ELR (cell line): ENCODE data around the gene NEK1.
A peak's percentile ranks its signal among the peaks of the same experiment; 100 is the strongest.
"Not testable (repeated sequence)": the region's sequence is repeated elsewhere in the genome, so short reads cannot be mapped to it uniquely, and the experiment has no call there.

Experiments used
- DNase-seq: peaks from one replicate; pipeline ENCODE4 v3.0.0-alpha.2; 2015; ENCODE audit warnings: low read depth

NEK1 gene

DNA sequence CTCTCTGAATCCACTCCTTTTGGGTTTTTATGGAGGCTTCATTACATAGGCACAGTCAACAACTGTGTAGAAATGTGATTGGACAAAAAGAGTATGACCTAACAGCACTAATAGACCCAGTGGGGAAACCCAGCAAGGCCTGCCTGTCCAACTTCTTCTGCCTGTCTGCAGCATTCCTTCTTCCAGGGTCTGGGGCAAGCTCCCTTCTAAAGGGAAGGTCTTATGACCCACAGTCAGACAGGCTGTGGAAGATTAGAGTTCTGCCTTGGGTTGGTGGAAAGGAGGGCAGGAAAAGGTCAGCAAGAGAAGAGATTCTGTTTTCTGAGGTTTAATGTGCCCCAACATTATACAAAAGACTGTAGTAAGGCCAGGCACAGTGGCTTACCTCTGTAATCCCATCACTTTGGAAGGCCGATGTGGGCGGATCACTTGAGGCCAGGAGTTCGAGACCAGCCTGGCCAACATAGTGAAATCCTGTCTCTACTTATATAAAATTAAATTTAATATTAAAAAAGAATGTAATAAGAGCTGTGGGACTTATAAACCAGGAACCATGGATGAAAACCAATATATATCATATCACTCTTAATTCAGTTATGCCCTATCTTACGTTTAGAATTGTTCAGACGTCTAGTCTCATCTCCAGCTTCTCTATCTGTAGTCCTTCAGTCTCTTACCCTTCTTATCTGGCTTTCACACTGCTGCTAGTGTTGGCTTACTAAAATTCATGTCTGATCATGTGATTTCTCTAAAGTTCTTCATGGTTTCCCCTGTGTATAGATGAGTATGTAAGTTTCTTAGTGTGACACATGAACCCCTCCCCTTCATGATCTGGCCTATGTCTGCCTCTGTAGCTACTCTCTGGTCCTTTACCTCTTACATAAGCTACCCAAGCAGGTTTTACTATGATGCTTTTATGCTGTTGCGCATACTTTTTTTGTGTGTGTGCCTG lies 14.2 kb upstream of the NEK1 start:
- DNase-seq: no peak

- no peak for DNase-seq
Measured at GRCh38 chr4:169625886-169626285, 13.5 kb upstream of the NEK1 start.

- not testable (repeated sequence) for DNase-seq
Measured at GRCh38 chr4:169624012-169624411, 11.6 kb upstream of the NEK1 start.

DNA sequence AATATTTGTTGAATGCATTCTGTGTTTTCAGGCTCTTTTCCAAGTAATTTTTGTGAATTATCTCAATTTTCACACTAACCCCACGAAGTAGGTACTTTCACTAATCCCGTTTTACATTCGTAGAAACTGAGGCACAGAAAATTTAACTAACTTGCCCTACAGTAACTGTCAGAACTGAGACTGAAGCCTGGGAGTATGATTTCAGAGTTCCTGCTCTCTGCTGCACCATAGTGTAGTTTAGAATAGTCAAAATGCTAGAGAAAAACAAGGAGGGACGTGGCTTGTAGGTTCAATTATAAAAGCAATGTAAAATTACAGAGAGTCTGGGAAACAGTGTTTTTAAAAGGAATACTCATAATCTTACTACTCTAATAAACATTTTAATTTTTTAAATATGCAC lies 10.2 kb upstream of the NEK1 start:
- DNase-seq: no peak

GRCh38 chr4:169621731-169622492 lies 9.5 kb upstream of the NEK1 start:
- DNase-seq: peak; percentile 85

GRCh38 chr4:169620880-169621248 lies 8.5 kb upstream of the NEK1 start:
- DNase-seq: peak; percentile 36

- DNase-seq: peak; percentile 96
Measured at GRCh38 chr4:169619958-169620879, 7.8 kb upstream of the NEK1 start, which contains the start of gene CLCN3. CLCN3 (plus strand) TSS chr4:169620578; CDS start chr4:169635929, 15,351 bp downstream.

GRCh38 chr4:169619518-169619957 lies 7.2 kb upstream of the NEK1 start:
- peak; percentile 66 for DNase-seq

DNA sequence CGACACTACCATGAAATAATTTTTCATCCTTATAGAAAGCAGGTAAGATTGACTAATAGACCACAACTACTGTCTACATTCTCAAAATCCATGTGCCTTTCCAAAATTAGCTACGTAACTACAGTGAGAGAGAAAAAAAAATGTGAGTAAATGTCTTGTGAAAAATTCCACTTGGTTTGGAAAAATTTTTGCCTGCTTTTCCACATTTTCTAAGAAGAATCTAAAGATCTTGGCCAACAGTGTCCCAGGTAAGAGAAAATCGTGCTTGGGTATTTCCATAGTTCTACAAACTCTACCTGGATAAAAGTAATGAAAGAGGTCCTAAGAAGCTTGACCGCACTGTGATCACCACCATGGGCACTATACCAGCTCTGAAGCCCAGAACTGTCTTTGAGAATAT lies 6.6 kb upstream of the NEK1 start:
- DNase-seq: no peak

DNA sequence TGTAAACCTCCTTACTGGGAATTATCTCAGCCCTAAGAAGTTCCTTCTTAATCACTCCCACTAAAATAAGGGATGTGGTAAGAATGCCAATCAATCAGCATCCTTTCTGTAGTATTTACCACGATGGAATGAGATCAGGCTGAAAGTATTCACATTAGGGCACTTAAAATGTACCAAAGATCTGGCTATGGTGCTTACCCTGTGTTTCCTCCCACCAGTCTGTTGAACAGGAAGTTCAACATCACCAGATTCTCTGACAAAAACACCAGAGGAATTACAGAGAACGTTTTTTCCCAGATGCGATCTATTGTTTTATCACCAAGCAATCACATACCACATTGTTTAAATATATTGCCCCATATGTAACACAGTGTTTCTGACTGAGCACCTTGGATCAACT lies 5.9 kb upstream of the NEK1 start:
- DNase-seq: peak; percentile 26

GRCh38 chr4:169617306-169617705 lies 4.9 kb upstream of the NEK1 start:
- DNase-seq: no peak

DNA sequence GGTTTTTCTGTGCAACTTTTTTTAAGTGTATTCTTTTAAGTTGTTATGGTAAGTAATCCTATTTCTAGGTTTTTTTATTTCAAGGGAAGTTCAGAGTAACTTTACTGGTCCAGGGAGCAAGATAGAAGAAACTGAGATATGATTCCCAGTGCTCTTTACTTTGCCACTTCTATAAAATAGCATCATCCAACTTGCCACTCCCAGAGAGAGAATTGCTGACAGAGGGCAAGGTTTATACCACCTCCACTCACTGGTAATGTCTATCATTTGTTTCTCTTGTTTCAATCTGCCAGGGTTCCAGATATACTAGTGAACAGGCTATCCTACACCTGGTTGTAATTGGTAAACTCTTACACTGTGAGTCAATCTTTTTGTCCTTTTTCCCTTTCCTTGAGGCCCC lies 4.5 kb upstream of the NEK1 start:
- no peak for DNase-seq

GRCh38 chr4:169615467-169616106 lies 3.2 kb upstream of the NEK1 start:
- DNase-seq: peak; percentile 39

GRCh38 chr4:169612871-169613859 lies 782 bp upstream of the NEK1 start:
- DNase-seq: peak; percentile 82

- no peak for DNase-seq
Measured at GRCh38 chr4:169611157-169611556, 1.2 kb downstream of the NEK1 start.

DNA sequence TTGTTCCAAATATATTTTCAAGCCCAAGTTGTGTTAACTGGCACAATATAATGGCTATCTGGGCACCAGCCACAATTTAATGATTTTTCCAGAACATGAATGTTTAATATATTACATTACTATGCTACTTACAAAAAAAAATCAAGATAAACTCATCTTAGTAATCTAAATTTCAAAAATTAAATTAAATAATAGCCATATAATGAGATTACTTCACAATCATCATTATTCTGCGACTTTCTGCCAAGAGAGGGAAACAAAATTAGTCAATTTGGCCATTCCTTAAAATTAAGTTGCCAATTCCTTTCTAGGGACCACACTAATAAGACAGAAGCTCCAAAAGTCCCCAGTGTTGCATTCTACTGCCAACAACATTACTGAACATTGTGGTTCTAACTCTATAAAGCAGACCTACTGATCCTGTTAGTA lies 7.5 kb downstream of the NEK1 start:
- DNase-seq: no peak

DNA sequence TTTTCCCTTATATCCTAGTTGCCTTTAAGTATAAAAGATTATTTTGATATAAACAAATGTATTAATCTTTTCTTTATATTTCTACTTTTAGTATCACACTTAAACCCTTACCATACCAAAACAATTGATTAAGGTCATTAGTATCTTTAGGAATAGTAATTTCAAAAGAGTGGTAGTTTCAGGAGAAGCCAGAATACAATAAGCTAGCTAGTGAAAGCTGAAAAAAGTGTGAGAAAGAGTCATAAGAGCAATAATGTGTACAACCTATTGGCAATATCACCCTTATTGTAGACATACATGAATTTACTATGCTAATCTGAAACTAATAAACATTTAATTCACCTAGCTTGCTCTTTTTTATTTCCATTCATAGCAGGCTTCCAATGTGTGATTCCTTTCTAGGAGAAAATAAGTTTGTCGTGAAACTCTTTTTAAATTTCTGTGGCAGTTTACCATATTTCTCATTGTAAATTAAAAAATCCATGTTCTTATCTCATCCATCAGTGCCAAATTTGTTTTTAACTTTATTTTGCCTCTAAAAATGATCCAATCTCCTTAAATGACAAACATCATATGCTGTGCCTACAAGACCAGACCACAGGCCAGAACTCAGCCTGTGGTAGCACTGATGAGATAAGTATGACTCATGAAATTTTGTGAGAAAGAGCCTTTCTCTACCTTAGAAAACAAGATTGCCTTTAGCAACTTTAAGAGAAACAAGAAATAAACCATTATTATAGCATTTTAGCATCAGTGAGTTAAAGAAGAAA lies 8.1 kb downstream of the NEK1 start:
- DNase-seq: peak; percentile 82

GRCh38 chr4:169603312-169603711 lies 9.1 kb downstream of the NEK1 start:
- no peak for DNase-seq
